Mesodermal cell (in vitro differentiated cells): ENCODE measurements around the gene FHIT.

Experiments used
- H3K27ac ChIP-seq: 2 replicates; pipeline ENCODE4 v1.7.0; 2013; ENCODE audit warnings: mild to moderate bottlenecking, low read depth, low read length, moderate library complexity; ENCODE audit not compliant: severe bottlenecking
- H3K36me3 ChIP-seq: 2 replicates; pipeline ENCODE4 v1.7.1; 2013; ENCODE audit warnings: mild to moderate bottlenecking, low read length, moderate library complexity; ENCODE audit not compliant: control insufficient read depth, insufficient read depth
- H3K4me1 ChIP-seq: one replicate; pipeline ENCODE4 v1.7.1; 2013; ENCODE audit warnings: mild to moderate bottlenecking, low read length; ENCODE audit not compliant: insufficient read depth, control insufficient read depth, poor library complexity, severe bottlenecking
- H3K4me3 ChIP-seq: 2 replicates; pipeline ENCODE4 v1.7.0; 2013; ENCODE audit warnings: low read length, control low read depth, mild to moderate bottlenecking; ENCODE audit not compliant: insufficient read depth, poor library complexity, severe bottlenecking; ENCODE audit errors: extremely low read depth
- H3K9me3 ChIP-seq: 2 replicates; pipeline ENCODE4 v1.7.1; 2013; ENCODE audit warnings: mild to moderate bottlenecking, low read length, moderate library complexity; ENCODE audit not compliant: control insufficient read depth
- WGBS, 2 experiments: methylation state at CpG; one replicate each; pipeline ENCODE4 v1.1.5; 2013; ENCODE audit warnings: missing lambda C conversion rate in 2 of 2; ENCODE audit not compliant: insufficient coverage in 2 of 2; 5-methylcytosine and 5-hydroxymethylcytosine counted together

Gene FHIT

GRCh38 chr3:60226912-60227311 is 1024.3 kb downstream of the FHIT start:
- Histone ChIP-seq H3K4me3 (no peak overlapping the region), H3K27ac (no peak overlapping the region), H3K4me1 (no peaks in the 10 kb centered on the region), H3K9me3 (no peaks in the 10 kb centered on the region), H3K36me3 (no peaks in the 10 kb centered on the region)
- WGBS, 2 experiments = 100% methylated on average over 1 of the region's 2 CpGs; no CpG with 5 or more reads in 1 of the 2 experiments

- Histone ChIP-seq H3K4me3 (no peak overlapping the region), H3K36me3 (no peaks in the 10 kb centered on the region), H3K9me3 (no peaks in the 10 kb centered on the region), H3K4me1 (no peaks in the 10 kb centered on the region), H3K27ac (no peak overlapping the region)
- whole genome bisulfite sequencing, 2 experiments = 92 to 93% methylated on average over 3 of the region's 3 CpGs
These were observed 1025.4 kb downstream of the FHIT start for GRCh38 chr3:60225848-60226247.

GRCh38 chr3:60220768-60221167 is 1030.5 kb downstream of the FHIT start:
- no peak overlapping the region for H3K4me3 ChIP-seq

GRCh38 chr3:60219501-60219900 is 1031.8 kb downstream of the FHIT start:
- Histone ChIP-seq H3K9me3 (no peaks in the 10 kb centered on the region), H3K4me1 (no peaks in the 10 kb centered on the region), H3K27ac (no peak overlapping the region), H3K4me3 (no peak overlapping the region), H3K36me3 (no peaks in the 10 kb centered on the region)
- WGBS, 2 experiments = 80% methylated on average over 1 of the region's 2 CpGs; no CpG with 5 or more reads in 1 of the 2 experiments

More at GRCh38 chr3:60220768-60221167, 1030.5 kb downstream of the FHIT start:
- H3K27ac ChIP-seq = no peak overlapping the region
- H3K9me3 ChIP-seq = no peaks in the 10 kb centered on the region
- H3K36me3 ChIP-seq = no peaks in the 10 kb centered on the region
- no peaks in the 10 kb centered on the region for H3K4me1 ChIP-seq
- 89% methylated on average over 1 of the region's 4 CpGs; no CpG with 5 or more reads in 1 of the 2 experiments for WGBS, 2 experiments

- no peaks in the 10 kb centered on the region for H3K4me1 ChIP-seq
- no peak overlapping the region for H3K4me3 ChIP-seq
- 84 to 100% methylated on average over 1 to 2 of the region's 3 CpGs for WGBS, 2 experiments
- H3K27ac ChIP-seq = no peak overlapping the region
- H3K9me3 ChIP-seq = no peaks in the 10 kb centered on the region
- H3K36me3 ChIP-seq = no peaks in the 10 kb centered on the region
These were observed 1033.9 kb downstream of the FHIT start for GRCh38 chr3:60217156-60217911.

- Histone ChIP-seq H3K36me3 (no peaks in the 10 kb centered on the region), H3K4me3 (no peak overlapping the region), H3K9me3 (no peaks in the 10 kb centered on the region), H3K4me1 (no peaks in the 10 kb centered on the region), H3K27ac (no peak overlapping the region)
- WGBS, 2 experiments = 88% methylated on average over 1 of the region's 2 CpGs; no CpG with 5 or more reads in 1 of the 2 experiments
These were observed 1034.7 kb downstream of the FHIT start for GRCh38 chr3:60216462-60217075.

GRCh38 chr3:60215946-60216345 is 1035.3 kb downstream of the FHIT start:
- Histone ChIP-seq H3K4me3 (no peak overlapping the region), H3K27ac (no peak overlapping the region), H3K36me3 (no peaks in the 10 kb centered on the region), H3K4me1 (no peaks in the 10 kb centered on the region), H3K9me3 (no peaks in the 10 kb centered on the region)
- no CpG with 5 or more reads among the region's 1 CpG for WGBS, 2 experiments

- H3K27ac ChIP-seq = no peak overlapping the region
- H3K4me1 ChIP-seq = no peaks in the 10 kb centered on the region
- H3K36me3 ChIP-seq = no peaks in the 10 kb centered on the region
- no peak overlapping the region for H3K4me3 ChIP-seq
- H3K9me3 ChIP-seq = no peaks in the 10 kb centered on the region
- WGBS, 2 experiments = 100% methylated on average over 1 of the region's 2 CpGs; no CpG with 5 or more reads in 1 of the 2 experiments
These were observed 1043.3 kb downstream of the FHIT start for GRCh38 chr3:60207905-60208304.

- H3K4me3 ChIP-seq = no peak overlapping the region
- H3K36me3 ChIP-seq = no peaks in the 10 kb centered on the region
- no peaks in the 10 kb centered on the region for H3K4me1 ChIP-seq
- 29% methylated on average over 1 of the region's 2 CpGs; no CpG with 5 or more reads in 1 of the 2 experiments for WGBS, 2 experiments
- no peaks in the 10 kb centered on the region for H3K9me3 ChIP-seq
- no peak overlapping the region for H3K27ac ChIP-seq
These were observed 1045.0 kb downstream of the FHIT start for GRCh38 chr3:60206206-60206605.

- Histone ChIP-seq H3K9me3 (no peaks in the 10 kb centered on the region), H3K4me3 (no peak overlapping the region), H3K36me3 (no peaks in the 10 kb centered on the region), H3K27ac (no peak overlapping the region), H3K4me1 (no peaks in the 10 kb centered on the region)
- 92% methylated on average over 2 of the region's 3 CpGs; no CpG with 5 or more reads in 1 of the 2 experiments for WGBS, 2 experiments
These were observed 1049.1 kb downstream of the FHIT start for GRCh38 chr3:60202052-60202726.
